ENCODE data around the gene UNC50. TPM values are rescaled to one million over a fixed set of nuclear protein-coding genes. Genes with fewer than 3 reads are reported as not detected.

Gene UNC50
- total RNA-seq, 1 donor from 2014 or later, result 41.8 TPM

- no peaks in the 10 kb centered on the region for H3K4me1 Mint-ChIP-seq (ENCODE audit: low read depth)
Measured at GRCh38 chr2:98571796-98572195, 36.6 kb upstream of the UNC50 start.

GRCh38 chr2:98572211-98572610, 36.2 kb upstream of the UNC50 start:
- Mint-ChIP-seq H3K9me3 (ENCODE audit: low read depth) (no peaks in the 10 kb centered on the region), H3K27ac (ENCODE audit: unreplicated experiment) (no peak overlapping the region), H3K4me1 (ENCODE audit: low read depth) (no peaks in the 10 kb centered on the region), H3K27me3 (ENCODE audit: low read depth) (no peaks in the 10 kb centered on the region), H3K4me3 (ENCODE audit: unreplicated experiment) (no peak overlapping the region), H3K36me3 (ENCODE audit: low read depth) (peaks cover 21% of the 10 kb centered on the region)
- no peak for TF ChIP-seq CTCF (IDR thresholded peaks at IDR 0.05)
- DNase-seq (ENCODE audit: low spot score), result no peak

More at GRCh38 chr2:98571796-98572195, 36.6 kb upstream of the UNC50 start:
- Mint-ChIP-seq H3K36me3 (ENCODE audit: low read depth) (peaks cover 21% of the 10 kb centered on the region), H3K27me3 (ENCODE audit: low read depth) (no peaks in the 10 kb centered on the region), H3K9me3 (ENCODE audit: low read depth) (no peaks in the 10 kb centered on the region), H3K27ac (ENCODE audit: unreplicated experiment) (no peak overlapping the region), H3K4me3 (ENCODE audit: unreplicated experiment) (no peak overlapping the region)
- DNase-seq (ENCODE audit: low spot score), result no peak
- no peak for TF ChIP-seq CTCF (IDR thresholded peaks at IDR 0.05)

- H3K4me3 Mint-ChIP-seq (ENCODE audit: unreplicated experiment), result no peak overlapping the region
- no peaks in the 10 kb centered on the region for H3K27me3 Mint-ChIP-seq (ENCODE audit: low read depth)
- no peaks in the 10 kb centered on the region for H3K4me1 Mint-ChIP-seq (ENCODE audit: low read depth)
- no peaks in the 10 kb centered on the region for H3K9me3 Mint-ChIP-seq (ENCODE audit: low read depth)
- no peak for DNase-seq (ENCODE audit: low spot score)
- peaks cover 21% of the 10 kb centered on the region for H3K36me3 Mint-ChIP-seq (ENCODE audit: low read depth)
- TF ChIP-seq CTCF (IDR thresholded peaks at IDR 0.05), result no peak
- H3K27ac Mint-ChIP-seq (ENCODE audit: unreplicated experiment), result no peak overlapping the region
Measured at GRCh38 chr2:98572676-98573075, 35.7 kb upstream of the UNC50 start.

- no peak overlapping the region for H3K27ac Mint-ChIP-seq (ENCODE audit: unreplicated experiment)
- no peaks in the 10 kb centered on the region for H3K27me3 Mint-ChIP-seq (ENCODE audit: low read depth)
- H3K4me3 Mint-ChIP-seq (ENCODE audit: unreplicated experiment), result no peak overlapping the region
- TF ChIP-seq CTCF (IDR thresholded peaks at IDR 0.05), result no peak
- no peaks in the 10 kb centered on the region for H3K9me3 Mint-ChIP-seq (ENCODE audit: low read depth)
- H3K36me3 Mint-ChIP-seq (ENCODE audit: low read depth), result peaks cover 24% of the 10 kb centered on the region
- no peak for DNase-seq (ENCODE audit: low spot score)
- H3K4me1 Mint-ChIP-seq (ENCODE audit: low read depth), result no peaks in the 10 kb centered on the region
Measured at GRCh38 chr2:98573426-98573825, 35.0 kb upstream of the UNC50 start.

- H3K36me3 Mint-ChIP-seq (ENCODE audit: low read depth), result peaks cover 9% of the 10 kb centered on the region
Measured at GRCh38 chr2:98576666-98577312, 31.6 kb upstream of the UNC50 start.

More at GRCh38 chr2:98576666-98577312, 31.6 kb upstream of the UNC50 start:
- Mint-ChIP-seq H3K27ac (ENCODE audit: unreplicated experiment) (no peak overlapping the region), H3K9me3 (ENCODE audit: low read depth) (no peaks in the 10 kb centered on the region), H3K4me1 (ENCODE audit: low read depth) (no peaks in the 10 kb centered on the region), H3K4me3 (ENCODE audit: unreplicated experiment) (no peak overlapping the region), H3K27me3 (ENCODE audit: low read depth) (no peaks in the 10 kb centered on the region)
- no peak for TF ChIP-seq CTCF (IDR thresholded peaks at IDR 0.05)
- no peak for DNase-seq (ENCODE audit: low spot score)

Measured in chondrocyte (in vitro differentiated cells).